ENCODE results near the gene ZNF419.
"Not testable (repeated sequence)": the region's sequence is repeated elsewhere in the genome, so short reads cannot be mapped to it uniquely, and the experiment has no call there.

The ZNF419 gene

GRCh38 chr19:57487477-57488298 is at the start of gene ZNF419:
TSS of gene ZNF419 (plus strand) at chr19:57487750. CDS start at chr19:57487951, 201 bp downstream.
- in situ Hi-C loops (cut with MboI; ENCODE audit: low sequenced_read_pairs), result not testable (repeated sequence)

GRCh38 chr19:57437931-57438330 is 49.6 kb upstream of the ZNF419 start:
- in situ Hi-C loops (cut with MboI; ENCODE audit: low sequenced_read_pairs), result no loop called here

- in situ Hi-C loops (cut with MboI; ENCODE audit: low sequenced_read_pairs), result no loop called here
These were observed 48.6 kb upstream of the ZNF419 start for GRCh38 chr19:57438925-57439324.

GRCh38 chr19:57441979-57442752 is 45.4 kb upstream of the ZNF419 start:
- in situ Hi-C loops (cut with MboI; ENCODE audit: low sequenced_read_pairs), result no loop called here

- in situ Hi-C loops (cut with MboI; ENCODE audit: low sequenced_read_pairs), result no loop called here
These were observed 44.3 kb upstream of the ZNF419 start for GRCh38 chr19:57443121-57443696.

- in situ Hi-C loops (cut with MboI; ENCODE audit: low sequenced_read_pairs), result no loop called here
These were observed 35.2 kb upstream of the ZNF419 start for GRCh38 chr19:57452307-57452706.

GRCh38 chr19:57465680-57466381 is 21.7 kb upstream of the ZNF419 start:
- in situ Hi-C loops (cut with MboI; ENCODE audit: low sequenced_read_pairs), result no loop called here

GRCh38 chr19:57466489-57466888 is 21.1 kb upstream of the ZNF419 start:
- in situ Hi-C loops (cut with MboI; ENCODE audit: low sequenced_read_pairs), result no loop called here

GRCh38 chr19:57473646-57474045 is 13.9 kb upstream of the ZNF419 start:
- in situ Hi-C loops (cut with MboI; ENCODE audit: low sequenced_read_pairs), result no loop called here

- in situ Hi-C loops (cut with MboI; ENCODE audit: low sequenced_read_pairs), result no loop called here
These were observed 10.2 kb upstream of the ZNF419 start, which contains the start of gene ZNF772 for GRCh38 chr19:57477191-57478008. TSS of gene ZNF772 (minus strand) at chr19:57477566. CDS start at chr19:57477309, 257 bp downstream.

- in situ Hi-C loops (cut with MboI; ENCODE audit: low sequenced_read_pairs), result not testable (repeated sequence)
These were observed 722 bp downstream of the ZNF419 start for GRCh38 chr19:57488299-57488644.

GRCh38 chr19:57499332-57499679 is 11.8 kb downstream of the ZNF419 start:
- in situ Hi-C loops (cut with MboI; ENCODE audit: low sequenced_read_pairs), result not testable (repeated sequence)

- in situ Hi-C loops (cut with MboI; ENCODE audit: low sequenced_read_pairs), result not testable (repeated sequence)
These were observed 12.3 kb downstream of the ZNF419 start, which contains the start of gene ZNF773 for GRCh38 chr19:57499680-57500395. TSS of gene ZNF773 (plus strand) at chr19:57499938. CDS start at chr19:57500081, 143 bp downstream.

GRCh38 chr19:57500400-57500799 is 12.8 kb downstream of the ZNF419 start:
- in situ Hi-C loops (cut with MboI; ENCODE audit: low sequenced_read_pairs), result not testable (repeated sequence)

- in situ Hi-C loops (cut with MboI; ENCODE audit: low sequenced_read_pairs), result no loop called here
These were observed 18.6 kb downstream of the ZNF419 start for GRCh38 chr19:57506163-57506562.

- in situ Hi-C loops (cut with MboI; ENCODE audit: low sequenced_read_pairs), result no loop called here
These were observed 23.9 kb downstream of the ZNF419 start for GRCh38 chr19:57511484-57511883.

- in situ Hi-C loops (cut with MboI; ENCODE audit: low sequenced_read_pairs), result no loop called here
These were observed 25.3 kb downstream of the ZNF419 start for GRCh38 chr19:57512845-57513244.

GRCh38 chr19:57515255-57515654 is 27.7 kb downstream of the ZNF419 start:
- in situ Hi-C loops (cut with MboI; ENCODE audit: low sequenced_read_pairs), result no loop called here

- in situ Hi-C loops (cut with MboI; ENCODE audit: low sequenced_read_pairs), result not testable (repeated sequence)
These were observed 30.5 kb downstream of the ZNF419 start for GRCh38 chr19:57518021-57518420.

Measured in HL-60/S4 treated with retinoic acid at 250 ng/mL for 4 days and 3 days (cell line).